SH-SY5Y (cell line): ENCODE measurements around the gene PID1.

Experiments used
- GATA2 ChIP-seq: IDR thresholded peaks from 2 replicates; pipeline ENCODE4 v1.6.1; 2011; ENCODE audit warnings: mild to moderate bottlenecking, low read depth, low read length
- GATA3 ChIP-seq: IDR thresholded peaks from 2 replicates; pipeline ENCODE4 v1.6.1; 2011; ENCODE audit warnings: low read depth, mild to moderate bottlenecking, low read length, moderate library complexity

DNA sequence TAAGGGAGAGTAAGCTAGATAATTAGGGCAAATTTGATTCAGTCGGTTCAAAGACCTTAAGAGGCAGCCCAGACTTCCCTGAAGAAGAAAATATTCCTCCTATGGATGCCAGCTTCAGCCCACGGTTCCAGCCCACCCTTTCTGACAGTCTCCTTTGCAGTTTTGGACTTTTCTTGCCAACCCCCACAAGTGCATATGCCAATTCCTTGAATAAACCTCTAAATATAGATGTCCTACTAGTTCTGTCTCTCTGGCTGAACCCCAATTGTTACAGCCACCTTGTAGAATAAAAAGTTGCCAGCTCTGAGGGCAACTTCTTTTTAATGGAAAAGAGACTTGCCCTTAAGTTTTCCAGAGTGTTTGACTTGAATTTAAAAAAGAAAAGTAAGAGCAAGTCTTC is 111.7 kb downstream of the PID1 start:
- TF ChIP-seq GATA2 (no peak), GATA3 (no peak)
